22Rv1 (cell line): Measurements from ENCODE around the gene GRN.

ENCODE experiments used
- CTCF ChIP-seq: fragments of 450-650 bp; IDR thresholded peaks from 2 replicates; pipeline ENCODE4 v1.5.1; 2017; ENCODE audit warnings: mild to moderate bottlenecking
- ZFX ChIP-seq: fragments of 450-650 bp; IDR thresholded peaks from 2 replicates; pipeline ENCODE4 v1.6.1; 2017; ENCODE audit warnings: antibody characterized with exemption, borderline replicate concordance

GRCh38 chr17:44352828-44353671 is 7.9 kb downstream of the GRN start:
- TF ChIP-seq CTCF (no peak), ZFX (no peak)
